ENCODE measurements around the gene ABCC4.

ABCC4 gene

DNA sequence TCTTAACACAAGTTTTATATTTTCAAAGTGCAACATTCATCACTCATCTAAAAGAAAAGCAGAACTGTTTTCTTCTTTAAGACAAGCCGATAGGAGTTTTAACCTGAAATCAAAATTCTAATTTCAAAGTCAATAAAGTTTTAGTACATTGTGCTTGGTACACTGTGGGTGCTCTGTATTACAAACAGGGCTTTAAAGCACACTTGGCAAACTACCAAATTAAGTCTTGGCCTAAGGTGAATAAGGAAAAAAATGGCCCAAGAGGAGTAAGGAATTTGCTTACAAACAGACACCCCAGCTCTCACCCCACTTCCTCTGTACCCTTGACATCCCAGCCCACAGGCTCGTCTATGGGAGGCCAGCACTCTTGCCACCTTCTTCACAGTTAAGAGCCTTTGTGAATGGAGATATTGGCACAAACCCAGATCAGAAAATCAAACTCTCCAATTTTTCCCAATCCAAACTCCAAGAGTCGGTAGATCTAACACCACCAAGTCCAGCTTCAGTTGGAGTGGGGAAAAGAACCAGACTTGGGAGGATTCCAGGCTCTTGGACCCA, 66.0 kb downstream of the ABCC4 start:
- no peak for DNase-seq (ENCODE audit: insufficient read length, low spot score)
- no peak for FAIRE-seq

DNA sequence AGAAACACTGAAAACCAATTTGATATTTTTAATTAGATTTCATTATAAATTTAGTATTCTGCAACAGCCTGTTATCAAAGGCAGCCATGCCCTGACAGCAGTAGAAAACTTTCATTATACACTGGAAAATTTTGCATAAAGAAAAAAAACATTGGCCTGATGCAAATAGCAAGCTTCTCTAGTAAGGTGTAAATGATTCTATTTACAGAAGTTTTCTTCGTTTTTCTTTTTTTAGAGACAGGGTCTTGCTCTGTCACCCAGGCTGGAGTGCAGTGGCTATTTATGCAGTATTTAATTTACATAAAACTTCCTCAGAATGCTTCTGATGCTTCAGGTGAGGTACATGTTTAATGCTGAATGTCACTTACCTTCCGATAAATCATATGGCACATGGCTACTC, 67.0 kb downstream of the ABCC4 start:
- FAIRE-seq (no peak), DNase-seq (ENCODE audit: insufficient read length, low spot score) (no peak)

DNA sequence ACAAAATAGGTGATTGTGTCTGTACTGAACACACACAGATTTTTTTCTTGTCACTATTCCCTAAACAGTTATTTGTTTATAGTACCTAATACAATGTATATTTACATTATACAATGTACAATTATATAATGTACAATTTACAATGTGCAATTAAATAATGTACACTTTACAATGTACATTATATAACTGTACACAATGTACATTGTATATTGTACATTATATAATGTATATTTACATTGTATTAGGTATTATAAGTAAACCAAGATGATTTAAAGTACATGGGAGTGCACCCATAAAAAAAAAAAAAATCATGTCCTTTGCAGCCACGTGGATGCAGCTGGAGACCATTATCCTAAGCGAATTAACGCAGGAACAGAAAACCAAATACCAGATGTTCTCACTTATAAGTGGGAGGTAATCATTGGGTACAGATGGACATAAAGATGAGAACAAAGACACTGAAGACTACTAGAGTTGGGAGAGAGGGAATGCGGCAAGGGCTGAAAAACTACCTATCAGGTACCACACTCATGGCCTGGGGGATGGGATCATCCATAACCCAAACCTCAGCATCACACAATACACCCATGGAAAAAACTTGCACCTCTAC, 68.1 kb downstream of the ABCC4 start:
- DNase-seq (ENCODE audit: insufficient read length, low spot score) = no peak

DNA sequence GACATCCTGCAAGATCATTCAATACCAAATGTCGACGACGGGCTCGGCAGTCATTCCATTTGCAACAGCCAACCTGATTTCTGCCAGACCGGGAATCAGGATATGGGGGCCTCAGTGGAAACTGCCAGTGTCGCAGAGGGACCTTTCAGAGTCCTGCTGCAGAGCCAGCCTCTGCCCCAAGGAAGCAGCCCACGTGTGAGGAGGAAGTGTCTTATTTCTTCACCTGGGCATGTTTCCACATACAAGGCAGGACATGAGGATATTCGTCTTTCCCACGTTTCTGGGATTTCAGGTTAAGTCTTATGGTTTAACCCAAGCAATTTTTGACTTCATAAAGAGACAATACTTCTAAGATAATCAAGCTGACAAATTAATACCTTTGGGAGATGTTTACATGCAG, 69.9 kb downstream of the ABCC4 start:
- DNase-seq (ENCODE audit: insufficient read length, low spot score) (no peak), FAIRE-seq (no peak)

More for the DNA sequence above, 68.1 kb downstream of the ABCC4 start:
- no peak for FAIRE-seq

DNA sequence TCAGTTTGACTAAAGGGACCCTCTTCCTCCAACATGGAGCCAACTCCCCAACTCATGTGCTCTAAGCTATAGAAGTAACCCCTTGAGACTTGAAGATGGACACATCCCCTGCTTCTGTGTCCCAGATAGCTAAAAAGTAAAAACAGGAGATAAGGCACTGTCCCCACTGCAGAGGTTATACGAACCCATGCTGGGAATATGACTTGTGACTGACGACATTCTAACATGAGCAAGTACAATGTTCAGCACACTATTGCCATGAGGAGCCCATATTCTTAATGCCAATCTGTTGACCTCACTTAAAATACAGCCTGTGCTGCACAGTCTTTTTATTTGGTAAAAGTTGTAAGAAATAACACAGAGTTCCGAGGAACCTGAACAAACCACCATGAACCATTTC, 71.4 kb downstream of the ABCC4 start:
- FAIRE-seq (no peak), DNase-seq (ENCODE audit: insufficient read length, low spot score) (no peak)

DNA sequence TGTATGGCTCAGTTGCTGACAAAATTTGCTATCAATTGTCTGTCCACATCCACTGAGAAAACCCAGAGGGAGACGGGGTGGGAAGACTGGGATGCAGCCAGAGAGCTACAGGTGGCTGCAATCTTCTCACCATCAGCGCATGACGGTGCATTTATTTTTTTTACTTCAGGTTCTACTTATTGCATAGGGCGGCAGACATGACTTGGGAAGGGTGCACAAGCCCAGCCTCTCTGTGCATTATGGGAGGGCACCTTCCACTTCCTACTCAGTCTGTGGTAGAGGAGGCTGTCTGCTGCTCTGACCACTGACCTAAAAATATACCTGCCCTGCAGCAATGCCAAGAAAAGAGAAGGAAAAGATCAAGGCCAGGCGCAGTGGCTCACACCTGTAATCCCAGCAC, 73.1 kb downstream of the ABCC4 start:
- FAIRE-seq = no peak

DNA sequence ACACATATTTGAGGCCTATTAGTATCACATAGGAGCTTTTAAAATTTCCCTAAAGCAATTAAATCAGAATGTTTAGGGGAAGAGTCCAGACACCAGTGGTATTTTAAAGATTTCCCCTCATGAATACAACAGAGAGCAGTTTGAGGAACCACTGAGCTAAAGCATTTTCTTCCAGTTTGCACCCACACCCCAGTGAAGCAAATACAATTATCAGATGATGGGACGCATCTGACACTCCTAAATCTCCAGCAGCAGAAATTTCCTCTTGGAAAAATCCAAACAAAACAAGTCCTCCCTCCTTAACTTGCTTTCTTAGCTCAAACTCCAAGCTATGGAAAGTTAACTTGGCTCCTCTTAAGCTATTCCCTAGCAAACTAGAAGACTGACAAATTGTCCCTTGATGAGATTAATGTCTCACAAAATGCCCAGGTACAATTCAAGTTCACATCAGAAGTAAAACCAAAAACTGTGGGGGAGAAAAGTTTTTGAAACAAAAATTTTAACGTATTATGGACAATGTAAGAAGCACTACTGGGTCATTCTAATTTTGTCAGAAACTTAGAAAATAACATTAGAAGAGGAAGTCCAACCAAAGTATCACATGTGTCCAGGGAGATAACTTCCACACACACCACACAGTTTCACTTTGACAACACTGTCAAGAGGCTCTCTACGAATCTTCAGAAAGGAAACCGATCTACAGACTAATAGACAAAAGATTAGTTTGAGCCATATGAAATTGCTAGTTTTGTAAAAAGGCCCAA, 74.1 kb downstream of the ABCC4 start:
- DNase-seq (ENCODE audit: insufficient read length, low spot score) (no peak), FAIRE-seq (no peak)

More for the DNA sequence above, 73.1 kb downstream of the ABCC4 start:
- no peak for DNase-seq (ENCODE audit: insufficient read length, low spot score)

DNA sequence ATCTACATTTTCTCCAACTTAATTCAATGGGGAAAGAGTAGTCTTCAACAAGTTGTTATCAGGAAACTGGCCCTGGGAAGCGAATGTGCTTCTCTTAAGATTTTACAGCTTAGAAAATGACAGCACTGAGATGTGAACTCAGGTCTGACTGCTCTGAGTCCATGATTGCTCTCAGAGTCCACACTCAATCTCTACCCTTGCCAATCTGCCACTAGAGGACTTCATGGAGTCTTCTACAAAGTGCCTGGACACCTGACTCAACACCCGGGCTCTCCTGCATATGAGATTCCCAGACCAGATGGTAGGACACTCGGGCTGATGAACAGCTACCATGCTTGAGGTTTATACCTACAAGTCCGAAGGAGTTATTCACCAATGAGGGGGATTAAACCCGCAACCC, 74.8 kb downstream of the ABCC4 start:
- no peak for FAIRE-seq
- no peak for DNase-seq (ENCODE audit: insufficient read length, low spot score)

DNA sequence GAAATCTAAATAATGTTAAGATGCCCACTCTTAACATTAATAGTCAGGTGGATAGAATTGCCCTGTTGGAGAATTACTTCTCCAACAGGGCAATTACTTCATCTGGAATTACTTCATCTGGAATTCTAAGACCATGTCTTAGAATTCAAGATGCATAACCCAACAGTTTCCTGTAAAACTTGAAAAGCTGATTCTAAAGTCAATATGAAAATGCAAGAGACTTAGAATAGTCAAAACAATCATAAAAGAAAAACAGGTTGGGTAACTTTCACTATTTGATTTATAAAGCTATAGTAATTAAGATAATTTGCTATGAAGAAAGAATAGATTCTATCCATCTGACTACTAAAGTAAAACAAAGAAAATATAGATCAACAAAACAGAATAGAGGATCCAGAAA, 75.2 kb downstream of the ABCC4 start:
- no peak for FAIRE-seq
- no peak for DNase-seq (ENCODE audit: insufficient read length, low spot score)

DNA sequence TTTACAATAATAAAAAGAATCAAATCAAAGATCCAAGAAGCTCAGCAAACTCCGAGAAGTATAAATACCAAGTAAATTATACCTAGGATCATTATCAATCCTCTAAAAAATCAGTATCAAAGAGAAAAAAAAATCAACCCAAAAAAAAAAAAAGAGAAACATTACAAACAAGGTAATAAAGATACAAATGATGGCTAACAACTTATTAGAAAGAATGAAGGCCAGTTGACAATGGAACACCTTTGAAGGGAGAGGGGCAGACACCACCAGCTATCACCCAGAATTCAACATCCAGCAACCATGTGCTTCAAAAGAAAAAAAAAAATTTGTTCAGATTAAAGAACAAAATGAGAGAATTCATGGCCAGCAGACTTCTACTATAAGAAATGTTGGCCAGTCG, 77.2 kb downstream of the ABCC4 start:
- no peak for FAIRE-seq

DNA sequence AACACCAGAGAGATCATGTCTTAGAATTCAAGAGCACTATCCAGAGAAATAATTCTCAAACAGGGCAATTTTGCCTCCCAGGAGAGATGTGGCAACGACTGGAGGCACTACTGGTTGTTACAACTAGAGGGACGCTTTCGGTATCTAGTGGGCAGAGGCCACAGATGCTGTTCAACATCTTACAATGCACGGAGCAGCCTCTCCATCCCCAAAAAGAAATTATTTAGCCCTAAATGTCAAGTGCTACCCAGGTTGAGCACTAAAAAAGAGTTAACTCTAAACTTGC, 78.6 kb downstream of the ABCC4 start:
- no peak for FAIRE-seq
- no peak for DNase-seq (ENCODE audit: insufficient read length, low spot score)

More for the DNA sequence above, 77.2 kb downstream of the ABCC4 start:
- no peak for DNase-seq (ENCODE audit: insufficient read length, low spot score)

DNA sequence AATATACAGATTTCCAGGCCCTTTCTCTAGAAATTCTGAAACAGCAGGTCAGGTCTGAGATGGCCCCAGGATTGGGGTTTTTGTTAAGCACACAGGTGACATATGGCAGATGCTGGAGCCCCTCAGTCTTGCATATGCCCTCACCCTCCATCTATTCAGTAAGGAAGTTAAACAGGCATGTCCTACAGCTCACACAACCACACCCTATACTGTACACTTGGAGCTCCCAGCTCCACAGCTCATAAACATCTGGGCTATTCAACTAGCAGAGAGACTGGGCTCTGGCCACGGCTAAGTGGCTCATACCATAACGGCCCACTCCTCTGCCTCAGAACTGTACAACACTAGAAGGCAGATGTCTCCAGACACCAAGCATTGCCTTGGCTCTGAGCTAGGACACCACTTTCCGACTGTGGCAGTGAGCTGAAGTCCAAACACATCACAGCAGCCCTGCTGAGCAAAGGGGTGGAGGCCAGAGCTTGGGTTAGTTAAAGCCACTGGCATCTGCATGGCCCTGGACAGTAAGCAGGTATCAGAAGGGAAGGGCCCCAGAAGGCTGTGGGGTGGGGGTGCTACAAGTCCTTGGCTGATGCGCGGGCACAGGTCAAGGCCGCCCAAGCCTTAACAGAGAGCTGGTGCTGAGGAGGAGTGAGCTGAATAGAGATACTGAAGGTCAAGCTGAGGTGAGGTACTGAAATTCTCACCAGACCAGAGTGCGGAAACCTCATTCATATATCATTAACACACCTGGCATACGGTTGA, 79.1 kb downstream of the ABCC4 start:
- DNase-seq (ENCODE audit: insufficient read length, low spot score) (no peak), FAIRE-seq (no peak)

DNA sequence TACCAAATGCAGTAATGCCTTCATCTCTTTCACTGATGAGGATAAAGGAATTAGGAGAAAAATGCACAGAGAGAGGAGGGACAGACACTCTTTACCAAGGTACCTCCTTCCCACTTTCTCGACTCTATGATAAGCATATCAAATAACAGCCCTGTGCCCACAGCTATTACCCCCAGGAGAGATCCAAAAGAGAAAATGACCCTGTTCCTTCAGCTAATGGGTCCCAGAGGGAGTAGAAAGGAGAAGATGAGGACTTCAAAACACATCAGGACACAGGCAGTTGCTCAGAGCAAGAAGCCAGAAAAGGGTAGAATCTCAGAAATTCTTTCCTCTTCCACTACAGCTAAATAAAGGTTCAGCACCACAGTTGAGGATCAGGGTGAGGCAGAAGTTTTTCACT, 80.6 kb downstream of the ABCC4 start:
- DNase-seq (ENCODE audit: insufficient read length, low spot score) (no peak), FAIRE-seq (no peak)

DNA sequence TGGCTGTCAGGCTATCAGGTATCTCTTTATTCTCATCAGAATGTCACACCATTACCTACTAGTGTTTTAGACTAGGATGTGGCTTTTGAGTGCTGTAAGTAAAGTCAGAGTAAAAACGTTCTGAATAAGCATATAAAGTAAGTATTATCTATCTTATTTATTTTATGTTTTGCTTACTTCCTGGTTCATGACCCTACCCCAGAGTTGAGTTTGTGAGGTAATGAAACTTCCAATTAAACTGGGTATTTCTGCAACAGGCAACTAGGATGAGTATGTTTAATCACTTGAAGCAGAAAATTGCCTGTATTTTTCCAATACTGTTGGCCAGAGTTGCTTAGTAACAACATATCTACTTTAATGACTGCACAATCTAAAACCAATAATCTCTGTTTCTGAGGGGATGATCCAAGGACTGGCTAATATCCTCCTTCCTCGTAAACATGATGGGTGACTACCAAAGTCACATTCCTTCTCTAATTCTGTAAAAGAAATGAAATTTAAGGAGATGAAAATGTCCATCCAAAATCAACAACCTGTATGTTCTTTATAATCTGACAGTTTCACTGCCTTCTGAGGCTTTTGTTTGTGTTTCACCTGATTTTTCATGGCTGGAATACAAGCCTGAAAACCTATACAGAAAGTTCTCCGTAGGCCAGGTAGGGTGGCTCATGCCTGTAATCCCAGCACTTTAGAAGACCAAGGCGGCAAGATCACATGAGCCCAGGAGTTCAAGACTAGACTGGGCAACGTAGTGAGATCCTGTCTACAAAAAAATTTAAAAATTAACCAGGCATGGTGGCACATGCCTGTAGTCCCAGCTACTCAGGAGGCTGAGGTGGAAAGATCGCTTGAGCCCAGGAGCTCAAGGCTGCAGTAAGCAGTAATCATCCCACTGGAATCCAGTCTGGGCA, 83.1 kb downstream of the ABCC4 start:
- no peak for DNase-seq (ENCODE audit: insufficient read length, low spot score)
- FAIRE-seq = no peak

DNA sequence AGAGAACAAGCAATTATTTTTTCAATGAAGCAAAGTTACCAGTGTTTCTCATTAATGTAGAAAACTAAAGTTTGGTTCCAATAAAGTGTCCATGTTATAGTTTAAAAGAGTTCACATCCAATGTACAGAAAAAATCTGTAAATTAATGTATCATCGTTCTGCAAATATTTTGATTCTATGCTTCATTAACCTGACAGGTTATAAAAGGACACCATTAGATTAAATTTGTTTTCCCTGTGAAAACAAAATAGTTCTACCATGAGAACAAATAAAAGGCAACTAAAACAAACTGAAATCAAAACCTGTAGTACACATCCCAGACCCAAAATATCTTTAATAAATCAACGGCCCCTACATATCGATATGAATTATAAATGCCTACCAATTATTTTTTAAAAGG, 85.1 kb downstream of the ABCC4 start:
- no peak for FAIRE-seq

DNA sequence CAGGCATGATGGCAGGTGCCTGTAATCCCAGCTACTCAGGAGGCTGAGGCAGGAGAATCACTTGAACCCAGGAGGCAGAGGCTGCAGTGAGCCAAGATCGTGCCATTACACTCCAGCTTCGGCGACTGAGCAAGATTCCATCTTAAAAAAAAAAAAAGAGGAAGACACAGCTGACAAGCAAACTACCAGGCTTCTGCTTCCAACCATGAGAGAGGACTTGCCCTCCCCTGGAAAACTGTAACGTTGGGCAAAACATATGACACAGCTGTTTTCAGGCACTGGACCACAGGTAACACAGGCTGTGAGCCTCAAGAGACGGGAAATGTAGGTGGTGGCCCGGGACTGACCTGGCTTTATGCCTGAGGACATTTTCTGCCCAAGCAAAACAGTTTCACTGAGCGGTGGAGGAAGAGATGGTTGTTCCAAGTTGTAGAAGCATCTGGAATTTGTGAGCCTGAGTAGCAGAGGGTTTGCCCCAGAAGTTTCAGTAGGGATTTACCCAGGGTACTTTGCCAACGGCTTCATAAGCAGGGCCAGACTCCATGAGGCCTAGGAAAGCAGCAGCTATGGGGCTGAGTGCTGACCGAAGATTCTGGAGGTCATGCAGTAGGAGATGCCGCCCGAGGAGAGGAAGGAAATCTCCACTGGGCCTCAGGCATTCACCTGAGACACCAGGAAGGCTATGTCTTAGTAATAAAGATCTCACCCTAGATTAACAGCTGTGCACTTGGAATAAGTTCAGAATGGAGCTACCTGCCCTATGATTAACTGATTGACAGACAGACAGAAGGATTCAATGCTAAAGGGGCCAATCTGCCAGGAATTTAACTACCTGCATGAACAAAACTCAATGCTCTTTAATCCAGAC, 88.0 kb downstream of the ABCC4 start:
- no peak for FAIRE-seq
- DNase-seq (ENCODE audit: insufficient read length, low spot score) = no peak

More for the DNA sequence above, 85.1 kb downstream of the ABCC4 start:
- no peak for DNase-seq (ENCODE audit: insufficient read length, low spot score)

DNA sequence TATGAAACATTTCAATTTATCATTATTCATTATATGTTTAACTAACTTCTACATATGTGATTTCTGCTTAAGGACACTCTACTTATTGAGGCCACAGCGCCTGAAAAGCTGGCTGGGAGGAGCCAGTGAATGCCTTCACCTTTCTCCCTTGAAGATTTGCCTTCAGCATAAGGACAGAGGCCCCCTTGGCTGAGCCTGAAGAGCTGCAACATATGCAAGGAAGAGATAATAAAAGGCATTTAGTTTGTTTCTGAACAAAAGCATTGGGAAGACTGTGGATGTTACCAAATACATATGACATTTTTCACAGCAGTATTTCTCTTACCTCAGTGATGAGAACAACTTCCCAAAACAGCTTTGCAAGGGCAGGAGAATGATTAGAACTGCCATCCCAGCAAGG, 92.1 kb downstream of the ABCC4 start:
- FAIRE-seq (no peak), DNase-seq (ENCODE audit: insufficient read length, low spot score) (no peak)

DNA sequence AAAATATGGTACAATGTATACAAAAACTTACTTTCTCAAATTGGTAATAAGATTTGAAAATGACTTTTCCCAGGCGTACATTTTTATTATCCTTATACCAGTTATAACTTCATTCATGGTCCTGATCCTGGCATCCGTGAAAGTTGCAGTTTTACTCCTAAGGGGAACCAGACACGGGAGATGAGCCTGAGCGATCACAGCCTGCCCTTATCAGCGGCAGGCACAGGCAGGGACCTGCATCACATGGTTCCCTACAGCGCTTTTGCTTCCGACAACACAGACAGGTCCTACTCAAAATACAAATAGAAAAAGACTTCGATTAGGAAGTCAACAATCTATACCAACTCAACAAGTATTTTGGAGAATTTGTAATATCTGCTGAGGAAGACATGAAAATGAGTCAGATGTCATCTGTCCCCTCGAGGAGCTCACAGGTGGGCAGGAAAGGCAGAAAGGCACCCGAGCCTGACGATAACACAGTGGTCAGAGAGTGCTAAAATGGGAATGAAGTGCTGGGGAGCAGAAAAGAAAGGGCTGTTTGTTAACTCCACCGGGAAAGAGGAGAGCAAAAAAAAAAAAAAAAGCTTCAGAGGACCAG, 93.4 kb downstream of the ABCC4 start:
- DNase-seq (ENCODE audit: insufficient read length, low spot score) (no peak), FAIRE-seq (no peak)

DNA sequence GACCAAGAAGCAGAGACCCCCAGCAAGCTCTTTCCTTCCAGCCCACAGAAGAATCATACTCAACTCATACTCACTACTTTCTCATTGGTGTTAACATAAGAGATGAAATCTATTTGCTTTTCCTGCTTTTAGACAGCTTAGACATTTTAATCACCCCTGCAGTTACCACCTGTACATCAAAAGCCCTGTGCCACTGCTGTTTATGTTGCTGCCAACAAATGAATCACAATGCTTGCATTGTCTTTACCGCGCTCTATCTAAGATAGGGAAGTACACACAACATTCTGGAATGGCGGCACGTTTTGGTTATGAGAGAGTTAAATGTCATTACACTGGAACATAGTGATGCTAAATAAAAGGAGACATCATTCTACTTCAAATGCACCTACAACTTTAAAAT, 95.1 kb downstream of the ABCC4 start:
- no peak for DNase-seq (ENCODE audit: insufficient read length, low spot score)
- no peak for FAIRE-seq
